Ammon's horn (tissue), 1 donor: ENCODE measurements around the gene MARK4.
"Not testable (repeated sequence)": the region's sequence is repeated elsewhere in the genome, so short reads cannot be mapped to it uniquely, and the experiment has no call there.

Source experiments
- DNase-seq: peaks from one replicate; pipeline ENCODE4 v3.0.0-alpha.2; 2016; ENCODE audit warnings: low spot score

The MARK4 gene

GRCh38 chr19:45305421-45305820, 54.4 kb downstream of the MARK4 start:
- no peak for DNase-seq

- no peak for DNase-seq
These were observed 55.0 kb downstream of the MARK4 start for GRCh38 chr19:45306040-45306439.

GRCh38 chr19:45306518-45307027, 55.5 kb downstream of the MARK4 start:
- no peak for DNase-seq

GRCh38 chr19:45307361-45307760, 56.3 kb downstream of the MARK4 start:
- DNase-seq: no peak

GRCh38 chr19:45309322-45309721, 58.3 kb downstream of the MARK4 start:
- not testable (repeated sequence) for DNase-seq

GRCh38 chr19:45311621-45312020, 60.5 kb downstream of the MARK4 start:
- DNase-seq: no peak

GRCh38 chr19:45312285-45312684, 61.2 kb downstream of the MARK4 start:
- DNase-seq: not testable (repeated sequence)

GRCh38 chr19:45314708-45315245, 63.7 kb downstream of the MARK4 start:
- DNase-seq: no peak

GRCh38 chr19:45315304-45315703, 64.2 kb downstream of the MARK4 start:
- DNase-seq: no peak

GRCh38 chr19:45320997-45321775, 70.1 kb downstream of the MARK4 start:
- DNase-seq: no peak

- no peak for DNase-seq
These were observed 70.8 kb downstream of the MARK4 start for GRCh38 chr19:45321848-45322247.

GRCh38 chr19:45322311-45322710, 71.2 kb downstream of the MARK4 start:
- no peak for DNase-seq

- DNase-seq: no peak
These were observed 71.7 kb downstream of the MARK4 start, which contains the start of gene CKM for GRCh38 chr19:45322744-45323281. Gene CKM (minus strand): TSS chr19:45322875. CDS start chr19:45319713, 3,162 bp downstream.

GRCh38 chr19:45323671-45324081, 72.6 kb downstream of the MARK4 start:
- no peak for DNase-seq

GRCh38 chr19:45324349-45324907, 73.4 kb downstream of the MARK4 start:
- no peak for DNase-seq

GRCh38 chr19:45327404-45328143, 76.5 kb downstream of the MARK4 start:
- DNase-seq: no peak

GRCh38 chr19:45331411-45331810, 80.3 kb downstream of the MARK4 start:
- DNase-seq: no peak

GRCh38 chr19:45333609-45334303, 82.7 kb downstream of the MARK4 start:
- DNase-seq: no peak

GRCh38 chr19:45334881-45335280, 83.8 kb downstream of the MARK4 start:
- not testable (repeated sequence) for DNase-seq

- no peak for DNase-seq
These were observed 85.7 kb downstream of the MARK4 start for GRCh38 chr19:45336696-45337251.

GRCh38 chr19:45339629-45340028, 88.6 kb downstream of the MARK4 start:
- no peak for DNase-seq
